ENCODE results near the gene LHCGR.
"Not testable (repeated sequence)": the region's sequence is repeated elsewhere in the genome, so short reads cannot be mapped to it uniquely, and the experiment has no call there.

The LHCGR gene

DNA sequence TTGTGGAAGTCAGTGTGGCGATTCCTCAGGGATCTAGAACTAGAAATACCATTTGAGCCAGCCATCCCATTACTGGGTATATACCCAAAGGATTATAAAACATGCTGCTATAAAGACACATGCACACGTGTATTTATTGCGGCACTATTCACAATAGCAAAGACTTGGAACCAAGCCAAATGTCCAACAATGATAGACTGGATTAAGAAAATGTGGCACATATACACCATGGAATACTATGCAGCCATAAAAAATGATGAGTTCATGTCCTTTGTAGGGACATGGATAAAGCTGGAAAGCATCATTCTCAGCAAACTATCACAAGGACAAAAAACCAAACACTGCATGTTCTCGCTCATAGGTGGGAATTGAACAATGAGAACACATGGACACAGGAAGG is 16.3 kb downstream of the LHCGR start:
- DNase-seq: not testable (repeated sequence)

DNA sequence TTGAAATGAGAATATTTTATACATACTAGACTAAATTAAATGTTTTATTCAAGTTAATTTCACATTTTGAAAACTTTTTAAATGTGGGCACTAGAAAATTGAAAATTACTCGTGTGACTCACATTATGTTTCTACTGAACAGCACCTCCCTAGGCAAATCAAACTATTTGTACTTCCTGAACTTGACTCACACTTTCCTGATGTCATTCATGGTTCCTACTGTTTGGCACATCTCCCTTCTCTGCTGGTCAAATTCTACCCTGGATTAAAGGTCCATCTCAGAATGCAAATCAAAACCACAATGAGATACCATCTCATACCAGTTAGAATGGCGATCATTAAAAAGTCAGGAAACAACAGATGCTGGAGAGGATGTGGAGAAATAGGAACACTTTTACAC is 16.7 kb downstream of the LHCGR start:
- no peak for DNase-seq

DNA sequence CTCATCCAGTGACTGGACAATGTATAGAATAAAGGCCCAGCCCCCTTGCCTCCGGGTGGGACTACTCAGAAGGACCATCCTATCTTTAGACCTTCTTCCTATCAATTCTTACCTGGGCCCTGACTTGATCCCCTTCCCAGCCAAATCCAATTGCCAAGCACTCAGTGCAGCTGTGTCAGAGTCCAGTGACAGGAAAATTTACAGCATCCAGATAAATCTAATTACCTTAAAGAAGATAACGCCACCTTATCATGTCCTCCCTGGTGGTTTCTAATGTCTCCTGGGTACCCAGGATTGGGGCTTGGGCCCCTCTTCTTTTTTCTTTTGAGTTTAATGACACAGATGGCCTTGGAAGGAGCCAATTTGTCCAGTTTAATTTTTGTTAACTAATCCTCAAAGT is 19.3 kb downstream of the LHCGR start:
- DNase-seq: no peak

DNA sequence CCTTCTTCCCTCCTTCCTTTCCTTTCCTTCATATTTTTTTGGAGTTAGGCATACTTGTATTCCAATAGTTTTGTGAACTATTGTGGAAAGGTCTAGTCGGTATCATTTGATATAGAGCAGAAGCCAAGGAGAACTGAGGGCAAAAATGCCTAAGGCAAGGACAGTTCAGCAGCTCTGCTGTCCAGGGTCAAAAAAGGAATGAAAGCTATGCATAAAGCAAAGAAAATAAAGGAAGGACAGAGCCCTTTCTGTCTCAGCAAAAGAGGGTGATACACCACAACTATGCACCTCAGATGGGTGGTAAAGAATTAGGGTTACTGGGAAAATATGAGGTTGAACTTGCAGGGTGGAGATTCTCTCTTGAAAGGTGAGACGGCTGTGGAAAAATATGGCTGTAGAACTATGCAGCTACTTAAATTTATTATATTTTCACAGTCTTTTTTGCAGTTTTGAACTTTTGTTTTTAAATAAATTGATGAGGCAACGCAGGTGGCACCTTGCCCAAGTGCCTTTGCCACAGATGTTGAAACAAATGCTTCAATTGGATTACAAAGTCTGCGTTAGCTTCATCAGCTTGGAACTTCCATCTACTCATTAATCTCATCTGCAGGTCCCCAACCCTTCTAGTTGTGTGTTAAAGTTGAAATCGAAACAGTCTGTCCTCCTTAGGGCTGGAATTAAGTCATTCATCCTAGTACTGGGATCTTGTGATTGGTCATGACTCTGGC is 20.8 kb downstream of the LHCGR start:
- DNase-seq: no peak

DNA sequence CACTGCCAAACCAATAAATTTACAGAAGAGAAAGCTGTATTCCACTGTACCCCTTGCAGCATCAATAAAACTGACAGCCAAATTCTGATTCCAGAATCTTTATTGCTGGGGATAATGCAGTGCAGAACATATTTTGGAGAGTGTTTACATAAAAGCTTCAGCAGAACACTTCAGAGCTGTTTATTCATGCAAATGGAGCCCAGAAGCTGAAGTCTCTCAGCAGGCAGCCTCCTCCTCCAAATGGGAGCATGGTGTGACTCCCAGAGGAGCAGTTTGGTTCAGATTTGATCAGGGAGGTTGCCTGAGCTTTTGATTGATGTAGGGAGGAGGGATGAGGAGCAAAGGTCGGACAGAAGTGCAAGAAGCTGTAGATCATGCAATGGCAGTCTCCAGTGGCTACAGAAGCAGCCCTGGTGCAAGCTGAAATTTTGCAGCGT is 22.4 kb downstream of the LHCGR start:
- peak; percentile 55 for DNase-seq

DNA sequence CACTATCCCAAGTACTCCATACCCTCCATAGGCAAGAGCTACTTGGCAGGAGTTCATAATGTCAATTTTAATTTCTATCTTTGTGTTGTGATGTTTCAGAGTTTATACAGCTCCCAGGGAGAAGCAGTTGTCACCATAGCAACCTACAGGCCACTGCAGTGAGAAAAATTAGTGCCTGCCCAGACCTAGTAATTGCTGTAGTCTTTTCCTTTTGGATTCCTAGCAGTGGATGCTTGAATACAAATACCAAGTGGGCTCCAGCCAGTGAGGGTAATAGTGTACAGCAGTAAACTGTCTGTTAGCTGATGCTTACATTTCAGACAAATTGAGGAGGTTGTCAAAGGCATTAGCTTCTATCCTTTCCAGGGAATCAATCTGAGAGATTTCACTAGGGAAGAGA is 26.7 kb downstream of the LHCGR start:
- DNase-seq: peak; percentile 96

DNA sequence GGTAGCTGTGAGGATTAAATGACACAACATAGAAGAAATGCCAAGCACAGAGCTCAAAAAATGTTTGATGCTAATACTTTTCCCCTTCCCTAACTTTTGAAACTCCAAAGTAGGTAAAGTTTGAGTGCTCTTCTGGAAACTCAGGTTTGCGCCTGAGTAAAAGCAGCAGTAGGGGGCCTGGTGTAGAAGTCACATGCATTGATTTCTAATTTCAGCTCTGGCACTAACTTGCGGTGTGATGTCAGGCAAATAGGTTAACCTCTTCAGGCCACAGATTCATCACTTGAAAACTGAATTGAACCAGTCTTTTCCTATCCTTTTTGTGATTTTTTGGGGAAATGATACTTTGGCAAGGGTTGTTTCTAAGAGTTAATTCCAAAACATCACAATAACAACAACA is 27.2 kb downstream of the LHCGR start:
- DNase-seq: peak; percentile 52

DNA sequence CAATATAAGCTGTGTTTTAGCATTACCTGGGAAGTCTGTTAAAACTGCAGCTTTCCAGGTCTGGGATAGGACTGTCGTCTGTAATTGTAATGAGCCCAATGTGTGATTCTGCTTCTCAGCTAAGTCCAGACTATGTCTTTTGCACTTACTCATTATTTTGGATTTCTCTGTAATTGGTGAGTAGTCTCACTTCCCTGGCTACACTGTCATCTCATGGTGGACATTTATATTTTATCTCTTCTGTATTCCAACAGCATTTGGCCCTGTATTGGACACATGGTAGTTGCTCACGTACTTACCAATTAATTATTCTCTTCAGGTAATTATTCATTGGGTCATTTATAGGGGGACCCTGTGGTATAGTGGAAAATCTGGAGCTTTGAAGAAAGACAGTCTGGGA is 28.0 kb downstream of the LHCGR start:
- no peak for DNase-seq

DNA sequence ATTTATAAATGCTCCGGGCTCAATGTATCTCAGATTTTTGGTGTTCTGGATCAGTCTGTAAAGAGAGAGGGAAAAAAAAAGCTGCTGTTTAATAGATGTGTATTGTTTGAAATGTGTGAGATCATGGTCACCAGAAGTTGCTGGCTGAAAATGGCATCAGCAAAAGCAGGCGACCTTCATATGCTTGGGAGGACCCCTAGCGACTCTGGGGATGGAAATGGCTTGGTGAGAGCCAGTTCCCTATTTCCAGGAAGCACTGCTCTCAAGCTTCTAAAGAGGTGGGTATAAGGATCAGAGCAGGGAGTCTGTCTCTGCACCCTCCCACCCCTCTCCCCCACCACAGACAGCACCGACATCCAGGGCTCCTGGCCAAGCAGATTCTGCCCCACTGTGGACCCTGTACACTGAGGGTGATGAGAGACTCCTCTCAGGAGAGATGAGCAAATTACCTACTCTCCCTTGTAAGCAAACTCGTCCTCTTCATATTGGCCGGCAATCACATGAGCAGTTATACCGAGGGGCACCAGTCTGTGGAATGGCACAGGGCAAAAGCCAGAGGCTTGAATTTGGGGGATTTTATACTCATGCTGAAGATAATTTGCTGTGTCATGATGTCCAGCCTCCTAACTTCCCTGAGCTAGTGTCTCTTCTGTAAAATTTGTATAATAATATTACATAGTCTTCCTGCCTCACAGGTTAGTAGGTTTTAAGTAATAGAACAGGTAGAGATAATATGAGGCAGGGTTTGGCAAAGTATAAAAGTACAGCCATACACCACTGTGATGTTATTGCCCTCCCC is 29.6 kb downstream of the LHCGR start:
- DNase-seq: no peak

DNA sequence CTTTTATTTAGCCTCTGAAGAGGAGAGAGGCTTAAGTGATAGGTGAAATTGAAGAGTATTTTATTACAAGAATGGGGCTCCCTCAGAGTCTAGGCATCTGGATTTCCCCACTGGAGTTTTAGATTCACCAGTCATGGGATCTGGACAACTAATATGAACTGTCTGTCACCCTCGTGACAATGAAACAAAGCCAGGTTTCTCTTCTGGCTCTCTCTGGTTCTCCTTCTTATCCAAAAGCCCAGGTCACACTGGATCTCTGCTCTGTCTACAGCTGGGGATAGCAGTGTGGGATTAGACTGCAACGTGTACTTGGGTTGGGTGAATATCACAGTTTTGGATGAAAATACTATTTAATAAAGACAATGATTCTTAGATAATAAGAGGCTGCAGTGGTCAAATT is 31.2 kb downstream of the LHCGR start:
- no peak for DNase-seq

DNA sequence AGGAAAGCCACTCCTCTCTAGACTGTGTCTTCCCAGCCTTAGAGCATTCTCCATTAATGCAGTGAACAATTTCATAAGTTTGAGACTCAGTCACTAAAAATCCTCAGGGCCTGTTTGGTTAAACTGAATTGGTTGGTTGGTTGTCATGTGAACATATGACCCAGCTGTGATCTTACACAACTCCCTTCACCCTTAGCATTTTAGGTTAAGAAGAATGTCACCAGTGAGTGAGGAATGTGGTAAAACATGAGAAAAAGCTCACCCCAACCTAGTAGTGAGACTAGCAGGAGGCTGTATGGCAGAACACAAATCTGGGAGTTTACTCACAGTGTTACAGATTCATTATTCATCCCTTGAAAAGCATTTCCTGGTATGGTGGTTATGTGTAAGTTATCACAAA is 32.4 kb downstream of the LHCGR start:
- no peak for DNase-seq

DNA sequence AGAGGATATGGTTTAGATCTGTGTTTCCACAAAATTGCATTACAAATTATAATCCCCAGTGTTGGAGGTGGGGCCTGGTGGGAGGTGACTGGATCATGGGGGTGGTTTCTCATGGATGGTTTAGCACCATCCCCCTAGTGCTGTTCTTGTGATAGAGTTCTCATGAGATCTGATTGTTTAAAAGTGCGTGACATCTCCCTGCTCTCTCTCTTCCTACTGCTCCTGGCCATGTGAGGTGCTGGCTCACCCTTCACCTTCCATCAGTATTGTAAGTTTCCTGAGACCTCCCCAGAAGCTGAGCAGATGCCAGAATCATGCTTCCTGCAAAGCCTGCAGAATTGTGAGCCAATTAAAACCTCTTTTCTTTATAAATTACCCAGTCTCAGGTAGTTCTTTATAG is 33.1 kb downstream of the LHCGR start:
- no peak for DNase-seq

DNA sequence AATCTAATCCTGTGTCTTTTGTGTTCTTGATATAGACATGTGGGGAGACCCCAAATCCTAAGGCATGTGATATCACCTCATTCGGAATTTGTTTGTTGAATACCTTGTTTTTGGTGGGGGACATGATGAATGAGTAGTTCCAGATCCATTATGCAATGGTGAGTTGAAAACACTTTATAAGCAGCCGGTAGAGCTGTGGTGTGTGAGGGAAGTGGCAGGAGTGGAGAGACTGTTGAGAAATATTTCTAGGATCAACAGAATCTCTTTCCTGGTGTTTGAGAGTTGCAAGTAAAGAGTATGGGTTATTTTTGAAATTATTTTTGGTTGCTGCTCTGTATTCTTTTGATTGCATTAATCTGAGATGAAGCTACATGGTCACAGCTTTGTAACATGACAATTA is 34.4 kb downstream of the LHCGR start:
- no peak for DNase-seq

DNA sequence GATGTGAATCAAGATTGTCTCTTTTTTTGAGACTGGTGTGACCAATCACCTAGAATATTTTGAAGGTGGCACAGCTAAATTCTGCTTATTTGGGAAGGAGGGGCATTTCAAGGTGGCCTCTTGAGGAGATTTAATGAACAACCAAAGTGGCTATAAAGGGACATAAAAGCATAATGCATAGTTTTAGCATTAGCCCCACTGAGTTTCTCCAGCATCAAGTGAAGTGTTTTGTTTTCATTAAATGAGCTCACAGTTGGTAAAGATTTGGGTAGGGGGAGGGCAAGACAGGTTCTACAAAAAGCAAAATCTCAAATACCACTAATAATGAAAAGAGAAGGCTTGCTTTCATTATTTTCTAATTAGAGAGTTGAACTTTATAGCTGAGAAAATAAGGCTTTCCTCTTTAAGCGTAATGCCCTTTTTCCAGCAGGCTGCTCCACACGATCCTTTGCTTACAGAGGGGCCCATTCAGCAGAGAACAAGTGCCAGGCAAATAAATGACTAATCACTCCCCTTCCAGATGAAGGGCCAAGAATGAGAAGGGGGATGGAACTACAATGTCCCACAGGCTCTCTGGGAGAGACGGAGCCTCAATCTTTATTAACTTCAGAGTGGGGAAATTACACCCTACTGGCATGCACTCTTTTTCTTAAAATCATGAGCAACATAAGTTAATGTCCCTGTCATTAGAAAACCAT is 35.9 kb downstream of the LHCGR start:
- peak; percentile 42 for DNase-seq

DNA sequence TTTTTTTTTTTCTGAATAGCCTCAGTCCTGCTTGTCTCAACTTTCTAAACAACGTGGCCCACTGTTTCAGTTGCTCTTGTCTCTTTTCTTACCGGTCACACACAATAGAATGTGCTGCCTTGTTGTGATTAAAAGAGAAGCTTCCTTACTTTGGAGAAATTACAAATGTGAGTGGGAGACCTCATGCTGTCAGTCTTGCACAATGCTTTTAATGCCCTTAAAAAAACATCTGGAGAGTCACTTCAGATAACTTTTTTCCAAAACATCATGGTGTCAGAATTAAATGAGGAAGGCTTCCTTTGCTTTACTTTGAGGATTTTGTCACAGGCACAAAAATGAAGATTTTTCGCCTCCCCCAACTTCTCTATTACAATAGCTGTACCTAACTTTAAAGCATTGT is 37.7 kb downstream of the LHCGR start:
- no peak for DNase-seq

DNA sequence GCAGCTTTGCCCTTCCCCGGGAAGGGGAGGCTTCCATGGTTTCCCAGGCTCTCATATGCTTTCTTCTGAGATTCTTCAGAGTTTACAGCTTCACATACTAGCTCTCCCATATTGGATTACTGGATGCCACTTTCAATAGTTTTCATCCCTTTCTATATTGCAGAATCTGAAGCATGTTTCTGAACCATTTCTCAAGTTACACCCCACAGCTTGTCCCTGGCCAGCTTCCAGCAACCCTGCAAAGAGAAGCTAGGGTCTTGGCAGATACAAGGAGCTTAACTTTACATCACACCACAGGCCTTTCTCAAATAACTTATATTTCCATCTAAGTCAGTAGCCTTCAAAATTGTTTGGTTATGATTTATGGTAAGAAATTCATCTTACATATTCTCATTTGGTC is 39.6 kb downstream of the LHCGR start:
- no peak for DNase-seq

DNA sequence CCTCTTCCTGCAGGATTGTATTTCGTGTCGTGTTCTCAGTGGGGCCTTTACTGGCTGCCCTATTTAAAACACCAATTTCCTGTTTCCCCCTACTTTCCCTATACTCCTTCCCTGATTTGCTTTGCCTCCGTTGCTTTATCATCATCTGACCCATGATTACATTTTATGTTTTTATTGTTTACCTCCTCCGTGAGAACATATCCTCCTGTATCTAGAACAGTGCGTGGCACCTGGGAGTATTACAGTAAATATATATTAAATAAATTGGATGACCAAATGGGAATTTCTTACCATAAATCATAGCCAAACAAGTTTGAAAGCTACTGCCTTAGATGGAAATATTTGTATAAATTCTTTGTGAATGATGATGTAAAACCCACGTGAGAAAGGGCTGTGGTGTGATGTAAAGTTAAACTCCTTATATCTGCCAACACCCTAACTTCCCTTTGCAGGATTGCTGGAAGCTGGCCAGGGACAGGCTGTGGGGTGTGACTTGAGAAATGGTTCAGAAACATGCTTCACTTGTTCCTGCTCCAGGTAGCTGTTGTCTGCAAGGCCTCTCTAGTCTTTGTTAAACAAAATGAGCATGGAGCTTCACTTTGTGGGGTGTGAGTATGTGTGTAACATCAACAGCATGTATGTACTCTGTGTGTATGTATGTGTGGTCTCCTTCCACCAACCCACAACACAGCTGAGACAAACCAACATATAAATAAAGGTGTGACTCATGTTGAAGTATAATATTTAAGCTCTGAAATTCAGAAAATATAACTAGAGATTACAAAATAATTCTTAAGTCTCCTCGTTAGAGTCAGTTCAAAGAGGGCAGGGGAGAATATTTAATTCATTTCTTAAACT is 40.3 kb downstream of the LHCGR start:
- DNase-seq: no peak

DNA sequence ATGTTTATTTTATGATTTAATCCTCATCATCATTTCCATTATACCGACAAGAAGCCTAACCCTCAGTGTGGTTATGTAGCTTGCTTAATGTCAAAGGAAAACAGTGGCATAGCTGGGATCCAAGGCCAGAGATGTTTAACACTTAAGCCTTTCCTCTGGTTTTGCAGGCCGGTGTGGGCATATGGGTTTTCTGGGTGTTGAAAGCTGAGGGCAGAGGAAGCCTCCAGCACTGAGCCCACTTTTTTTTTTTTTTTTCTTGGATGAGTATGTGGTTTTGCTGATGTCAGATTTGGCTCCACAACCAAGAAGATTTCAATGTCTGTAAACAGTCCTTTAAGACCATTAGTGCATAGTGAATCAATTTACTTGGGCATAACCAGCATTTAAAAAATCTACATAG is 41.3 kb downstream of the LHCGR start:
- DNase-seq: no peak

DNA sequence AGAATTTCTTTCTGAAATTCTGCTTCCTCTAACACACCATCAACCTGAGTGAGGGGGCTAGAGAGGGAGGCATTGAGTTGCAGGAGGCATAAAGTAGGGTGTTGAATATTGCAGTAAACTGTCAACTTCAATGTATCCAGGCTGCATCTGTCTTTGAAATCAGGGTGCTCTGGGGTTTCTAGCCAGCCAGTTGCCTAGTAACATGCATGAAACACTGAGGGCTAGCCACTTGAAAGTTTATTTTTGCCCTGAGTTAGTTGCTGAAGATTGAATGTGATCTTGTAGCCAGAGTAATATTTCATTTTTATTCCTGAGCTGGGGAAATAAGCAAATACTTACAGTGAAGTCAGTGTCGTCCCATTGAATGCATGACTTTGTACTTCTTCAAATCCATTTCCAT is 41.9 kb downstream of the LHCGR start:
- no peak for DNase-seq

DNA sequence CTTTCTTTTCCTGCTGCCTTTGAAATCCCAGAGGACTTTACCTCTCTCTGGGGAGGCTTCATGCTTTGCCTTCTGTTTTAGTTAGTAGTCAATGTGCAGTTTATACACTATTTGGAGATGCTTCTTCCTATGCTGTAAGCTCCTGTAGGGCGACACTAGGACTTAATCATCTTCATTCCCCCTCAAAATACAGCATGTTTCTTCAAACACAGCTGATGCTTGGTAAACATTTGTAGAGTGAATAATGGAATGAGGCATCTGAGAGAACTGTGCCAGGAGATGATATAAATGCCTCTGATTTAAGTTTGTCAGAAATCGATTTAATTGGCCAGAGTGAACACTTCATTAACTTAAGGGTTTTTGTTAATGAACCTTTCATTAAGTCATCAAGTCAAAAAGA is 43.4 kb downstream of the LHCGR start:
- DNase-seq: no peak

DNA sequence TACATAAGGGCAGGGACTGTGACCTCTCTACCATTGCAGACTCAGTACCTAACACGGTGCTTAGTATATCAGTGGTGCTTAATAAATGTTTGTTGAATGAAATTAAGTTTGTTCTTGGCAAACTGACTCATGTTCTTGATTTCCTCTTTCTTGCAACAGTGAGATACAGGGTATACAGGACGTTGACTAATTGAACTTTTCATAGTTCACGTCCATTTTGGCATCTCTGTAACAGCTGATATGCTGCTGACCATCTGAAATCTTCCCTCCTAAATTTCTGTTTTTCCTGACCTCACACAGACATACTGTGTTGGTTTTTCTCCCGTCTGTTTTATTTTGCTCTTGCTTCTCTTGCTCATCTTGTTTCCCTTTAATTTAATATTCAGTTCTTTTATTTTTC is 44.2 kb downstream of the LHCGR start:
- no peak for DNase-seq

DNA sequence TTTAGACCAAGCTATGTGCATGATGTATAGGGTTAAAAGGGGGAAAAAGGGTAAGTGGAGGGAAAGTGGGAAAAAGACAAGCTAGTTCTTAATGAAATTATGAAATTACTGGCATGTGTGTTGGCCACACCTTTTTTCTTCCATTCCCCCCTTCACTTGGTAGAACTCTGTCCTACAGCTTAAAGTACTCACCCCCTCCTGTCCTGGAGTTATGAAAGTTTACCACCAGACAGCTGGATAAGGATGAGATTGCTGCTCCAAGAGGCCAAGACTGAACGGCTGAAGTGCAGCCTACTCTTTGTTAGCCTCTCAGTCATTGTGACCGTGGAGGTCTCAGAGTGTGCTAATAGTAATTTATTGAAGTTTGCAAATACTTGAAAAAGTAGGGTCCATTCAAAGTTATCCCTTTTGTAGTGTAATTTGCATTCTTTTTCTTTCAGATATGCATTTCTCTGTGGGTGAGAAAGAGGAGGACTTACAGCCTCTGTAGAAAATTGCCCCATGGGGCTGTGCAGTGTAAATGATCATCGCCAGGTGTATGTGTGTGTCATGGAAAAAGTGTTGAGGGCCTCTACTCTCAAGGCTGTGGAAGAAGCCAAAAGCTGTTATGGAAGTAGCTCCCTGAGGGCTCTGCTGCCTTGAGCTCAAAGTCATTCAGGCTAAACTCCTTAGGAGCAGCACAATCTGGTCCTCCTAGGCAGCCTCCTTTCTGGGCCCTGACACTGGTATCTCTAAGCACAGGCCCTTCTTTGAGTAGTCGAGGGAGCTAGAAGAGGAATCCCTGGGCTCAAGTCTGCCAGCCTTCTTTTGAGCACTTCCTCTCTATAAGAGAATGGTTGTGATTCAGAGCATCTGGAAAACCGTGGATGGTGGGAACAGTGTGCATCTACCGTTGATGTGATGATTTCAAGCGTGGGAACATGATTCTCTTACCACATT is 46.2 kb downstream of the LHCGR start:
- DNase-seq: no peak
